Fibroblast of skin of right quadriceps (primary cell): ENCODE measurements around the gene STX1A.

Experiments used
- DNase-seq: peaks from one replicate; pipeline ENCODE4 v3.0.0-alpha.2; 2013

The STX1A gene

DNA sequence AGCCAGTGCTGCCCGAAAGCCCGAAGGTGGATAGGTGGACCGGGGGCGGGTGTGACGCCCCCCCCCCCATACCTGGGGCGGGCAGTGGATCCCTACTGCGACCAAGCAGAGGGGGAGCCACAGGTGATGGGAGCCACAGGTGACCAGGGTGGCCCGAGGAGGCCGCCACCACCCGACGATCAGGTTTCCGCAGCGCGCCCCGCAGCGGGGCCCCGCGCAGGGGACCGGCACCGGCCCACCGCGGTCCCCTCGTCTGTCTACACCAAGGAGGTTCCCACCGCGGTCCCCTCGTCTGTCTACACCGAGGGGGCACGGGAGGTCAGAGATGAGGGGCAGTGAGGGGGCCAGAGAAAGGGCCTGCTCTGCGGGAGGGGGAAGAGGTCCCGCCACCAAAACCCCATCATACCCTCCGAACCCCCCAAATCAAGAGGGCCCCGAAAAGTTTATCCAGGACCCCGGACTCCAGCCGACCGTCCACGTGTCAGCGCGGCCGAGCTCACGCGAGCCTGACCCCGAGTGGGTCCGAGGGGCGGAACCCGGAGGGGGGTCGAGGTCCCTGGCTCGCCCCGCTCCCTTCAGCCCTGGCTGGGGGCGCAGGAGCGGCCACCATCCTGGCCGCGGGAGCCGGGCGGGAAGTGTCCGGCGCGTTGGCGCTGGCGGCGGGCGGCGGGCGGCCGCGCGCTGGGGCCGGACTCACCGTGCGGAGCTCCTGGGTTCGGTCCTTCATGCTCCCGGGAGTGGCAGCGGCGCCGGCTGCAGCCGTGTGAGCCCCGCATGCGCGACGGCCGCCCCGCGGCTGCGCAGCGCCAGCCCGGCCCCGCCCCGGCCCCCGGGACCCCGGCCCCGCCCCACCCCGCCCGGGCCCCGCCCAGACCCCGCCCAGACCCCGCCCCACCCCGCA lies at the start of gene STX1A:
STX1A (minus strand) TSS at position 765 of the 901 bp plus-strand sequence; CDS start at position 727, 38 bp downstream.
- peak; percentile 66 for DNase-seq

DNA sequence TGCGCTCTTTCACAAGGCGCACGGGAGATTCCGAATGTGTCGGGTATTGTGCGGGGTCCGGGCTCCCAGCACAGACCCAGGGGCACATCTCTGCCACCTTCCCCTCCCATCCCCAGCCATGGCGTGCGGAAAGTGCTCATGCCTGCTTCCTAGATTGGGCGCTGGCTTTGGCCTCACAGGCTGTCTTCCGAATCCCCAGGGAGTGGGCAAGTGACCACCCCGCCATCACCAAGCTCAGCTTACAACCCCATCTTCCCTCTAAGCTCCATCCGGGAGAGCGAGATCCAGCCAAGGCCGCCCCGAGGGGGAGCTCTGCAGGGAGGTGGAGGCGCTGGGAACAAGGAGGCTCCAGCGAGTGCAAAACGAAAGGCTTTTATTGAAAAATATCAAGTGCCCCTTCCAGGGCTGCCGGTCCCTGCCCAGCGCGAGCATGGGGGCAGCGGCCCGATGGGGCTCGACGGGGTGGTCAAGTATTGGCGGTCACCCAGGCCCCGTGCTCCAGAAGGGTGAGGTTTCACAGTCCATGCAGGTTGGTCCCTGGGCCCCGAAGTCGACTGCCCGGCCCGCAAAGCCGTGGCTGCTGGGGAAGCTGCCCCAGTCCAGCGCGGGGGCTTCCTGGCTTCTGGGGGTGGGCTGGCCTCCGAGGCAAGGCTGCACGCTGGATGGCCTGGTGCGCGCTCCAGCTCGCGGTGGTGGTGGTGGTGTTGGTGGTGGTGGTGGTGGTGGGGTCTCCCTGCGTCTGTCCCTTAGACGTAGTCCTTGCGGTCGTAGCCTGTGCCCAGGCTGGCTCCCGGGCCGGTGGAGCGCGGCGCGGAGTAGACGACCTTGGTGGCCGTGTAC lies 49.4 kb upstream of the STX1A start:
- no peak for DNase-seq

DNA sequence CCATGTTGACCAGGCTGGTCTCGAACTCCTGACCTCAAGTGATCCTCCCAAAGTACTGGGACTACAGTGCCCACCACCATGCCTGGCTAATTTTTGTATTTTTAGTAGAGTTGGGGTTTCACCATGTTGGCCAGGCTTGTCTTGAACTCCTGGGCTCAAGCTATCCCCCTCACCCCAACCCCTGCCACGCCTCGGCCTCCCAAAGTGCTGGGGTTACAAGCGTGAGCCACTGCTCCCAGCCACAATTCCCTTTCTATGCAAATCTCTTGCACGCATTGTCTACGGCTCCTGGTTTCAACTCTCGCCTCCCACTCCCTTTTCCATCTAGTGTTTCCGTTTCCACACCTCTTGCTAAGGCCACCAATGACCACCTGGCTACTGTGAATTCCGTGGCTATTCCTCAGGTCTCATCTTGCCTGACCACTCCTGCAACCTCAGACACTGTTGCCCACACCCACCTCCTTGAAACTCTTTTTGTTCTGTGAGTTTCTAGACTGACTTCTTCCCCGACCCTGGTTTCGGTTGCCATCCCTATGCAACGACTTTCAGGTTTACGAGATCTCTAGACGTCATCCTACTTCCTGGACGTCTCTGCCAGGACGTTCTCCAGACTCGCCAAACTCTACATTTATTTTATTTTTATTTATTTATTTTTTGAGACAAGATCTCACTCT lies 47.2 kb upstream of the STX1A start:
- no peak for DNase-seq

DNA sequence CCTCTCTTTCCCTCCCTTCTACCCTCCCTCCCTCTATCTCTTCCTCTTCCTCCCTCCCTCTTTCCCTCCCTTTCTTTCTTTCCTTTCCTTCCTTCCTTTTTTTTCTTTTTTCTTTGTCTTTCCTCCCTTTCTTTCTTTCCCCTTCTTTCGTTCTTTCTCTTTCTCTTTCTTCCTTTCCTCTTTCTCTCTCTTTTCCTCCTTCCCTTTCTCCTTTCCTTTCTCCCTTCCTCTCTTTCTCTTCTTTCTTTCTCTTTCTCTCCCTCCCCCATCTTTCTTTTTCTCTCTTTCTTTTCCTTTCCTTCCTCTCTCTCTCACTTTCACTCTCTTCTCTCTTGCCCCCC lies 43.2 kb upstream of the STX1A start:
- DNase-seq: no peak

DNA sequence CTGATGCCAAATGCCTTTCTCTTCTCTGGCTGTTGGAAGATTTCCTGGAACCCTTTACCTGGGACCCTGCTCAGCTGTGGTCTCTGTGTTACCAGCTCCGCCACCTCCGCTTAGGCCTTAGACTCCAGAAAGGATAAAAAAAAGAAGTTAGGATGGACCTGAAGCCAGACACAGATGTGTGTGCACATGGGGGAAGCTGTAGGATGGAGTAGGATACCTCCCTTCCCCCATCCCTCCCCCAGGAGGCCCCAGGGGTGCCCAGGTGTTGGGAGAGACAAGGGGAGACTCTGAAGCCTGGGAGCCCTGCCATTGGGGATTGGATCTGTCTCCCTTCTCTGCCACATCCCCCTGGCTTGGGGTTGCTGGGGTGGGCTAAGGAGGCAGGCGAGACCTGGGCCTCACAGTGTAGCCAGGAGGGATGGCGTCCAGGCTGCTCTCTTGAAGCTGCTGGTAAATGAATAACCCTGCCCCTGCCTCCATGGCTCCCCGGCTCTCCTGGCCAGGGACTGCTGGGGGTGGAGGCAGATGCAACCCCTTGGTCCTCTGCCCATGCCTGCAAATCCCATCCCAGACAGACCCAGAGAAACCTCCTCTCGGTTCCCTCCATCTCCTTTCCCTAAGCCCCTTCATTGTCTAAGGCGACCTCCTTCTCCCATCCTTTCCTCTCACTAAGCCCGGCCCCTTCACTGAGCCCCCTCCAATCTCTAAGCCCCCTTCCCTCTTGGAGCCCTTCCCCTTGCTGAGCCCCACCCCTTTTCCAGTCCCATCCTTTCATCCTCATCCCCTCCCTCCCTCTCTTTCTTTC lies 42.6 kb upstream of the STX1A start:
- DNase-seq: no peak

DNA sequence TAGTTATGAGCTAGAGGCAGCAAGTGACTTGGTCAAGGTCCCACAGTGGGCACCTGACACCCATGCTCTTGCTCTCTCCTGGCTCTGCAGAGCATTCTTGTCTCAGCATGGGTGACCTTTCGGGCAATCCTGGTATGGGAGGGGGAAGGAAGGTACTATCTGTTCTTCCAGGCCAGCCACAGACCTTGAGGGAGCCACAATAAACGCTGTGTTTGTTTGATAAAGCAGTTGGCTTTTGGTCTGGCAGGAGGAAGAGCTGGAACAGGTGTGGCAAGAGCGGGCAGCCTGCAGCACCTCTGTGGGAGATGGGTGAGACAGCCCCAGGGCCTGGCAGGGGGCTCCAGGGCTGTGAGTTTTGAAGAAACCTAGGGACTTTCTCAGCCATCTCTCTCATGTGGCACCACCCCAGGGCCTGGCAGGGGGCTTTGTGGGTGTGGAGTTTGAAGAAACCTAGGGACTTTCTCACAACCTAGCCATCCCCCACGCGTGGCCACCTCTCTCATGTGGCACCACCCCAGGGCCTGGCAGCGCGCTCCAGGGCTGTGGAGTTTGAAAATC lies 39.2 kb upstream of the STX1A start:
- DNase-seq: no peak

DNA sequence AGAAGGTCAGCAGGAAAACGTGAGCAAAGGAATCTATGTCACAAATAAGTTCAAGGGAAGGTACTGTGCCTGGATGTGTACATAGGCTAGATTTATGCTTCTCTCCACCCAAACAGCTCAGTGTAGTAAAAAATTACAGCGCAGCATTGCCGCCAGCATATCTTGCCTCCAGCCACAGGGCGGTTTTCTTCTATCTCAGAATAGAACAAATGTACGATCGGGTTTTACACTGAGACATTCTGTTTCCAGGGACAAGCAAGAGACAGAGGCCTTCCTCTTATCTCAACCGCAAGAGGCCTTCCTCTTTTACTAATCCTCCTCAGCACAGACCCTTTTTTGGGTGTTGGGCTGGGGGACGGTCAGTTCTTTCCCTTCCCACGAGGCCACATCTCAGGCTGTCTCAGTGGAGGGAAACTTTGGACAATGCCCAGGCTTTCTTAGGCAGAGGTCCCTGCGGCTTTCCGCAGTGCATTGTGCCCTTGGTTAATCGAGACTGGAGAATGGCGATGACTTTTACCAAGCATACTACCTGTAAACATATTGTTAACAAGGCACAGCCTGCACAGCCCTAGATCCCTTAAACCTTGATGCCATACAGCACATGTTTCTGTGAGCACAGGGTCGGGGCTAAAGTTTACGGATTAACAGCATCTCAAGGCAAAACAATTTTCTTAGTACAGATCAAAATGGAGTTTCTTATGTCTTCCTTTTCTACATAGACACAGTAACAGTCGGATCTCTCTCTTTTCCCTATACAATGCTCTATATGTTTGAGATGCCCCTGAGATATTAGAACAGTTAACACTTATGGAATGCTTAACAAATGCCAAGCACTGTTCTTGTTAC lies 30.7 kb upstream of the STX1A start:
- no peak for DNase-seq

DNA sequence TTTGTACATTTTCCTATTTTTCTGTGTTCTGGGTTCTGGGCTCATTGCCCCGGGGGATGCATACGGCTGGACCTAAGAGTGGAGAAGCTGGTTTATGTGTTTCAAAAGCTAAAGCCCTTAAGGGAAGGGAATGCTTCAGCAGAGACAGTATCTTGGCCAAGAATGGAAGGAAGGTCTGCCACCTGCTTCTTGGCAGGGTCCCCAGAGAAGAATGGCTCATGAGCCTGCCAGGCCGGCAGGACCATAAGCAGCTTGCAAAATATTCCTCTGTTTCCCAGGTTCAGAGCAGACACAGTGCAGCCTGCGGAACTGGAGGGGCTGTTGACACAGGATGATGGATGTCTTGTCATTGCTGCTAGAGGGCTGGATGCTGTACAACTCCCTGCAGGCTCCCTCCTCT lies 26.9 kb upstream of the STX1A start:
- no peak for DNase-seq

DNA sequence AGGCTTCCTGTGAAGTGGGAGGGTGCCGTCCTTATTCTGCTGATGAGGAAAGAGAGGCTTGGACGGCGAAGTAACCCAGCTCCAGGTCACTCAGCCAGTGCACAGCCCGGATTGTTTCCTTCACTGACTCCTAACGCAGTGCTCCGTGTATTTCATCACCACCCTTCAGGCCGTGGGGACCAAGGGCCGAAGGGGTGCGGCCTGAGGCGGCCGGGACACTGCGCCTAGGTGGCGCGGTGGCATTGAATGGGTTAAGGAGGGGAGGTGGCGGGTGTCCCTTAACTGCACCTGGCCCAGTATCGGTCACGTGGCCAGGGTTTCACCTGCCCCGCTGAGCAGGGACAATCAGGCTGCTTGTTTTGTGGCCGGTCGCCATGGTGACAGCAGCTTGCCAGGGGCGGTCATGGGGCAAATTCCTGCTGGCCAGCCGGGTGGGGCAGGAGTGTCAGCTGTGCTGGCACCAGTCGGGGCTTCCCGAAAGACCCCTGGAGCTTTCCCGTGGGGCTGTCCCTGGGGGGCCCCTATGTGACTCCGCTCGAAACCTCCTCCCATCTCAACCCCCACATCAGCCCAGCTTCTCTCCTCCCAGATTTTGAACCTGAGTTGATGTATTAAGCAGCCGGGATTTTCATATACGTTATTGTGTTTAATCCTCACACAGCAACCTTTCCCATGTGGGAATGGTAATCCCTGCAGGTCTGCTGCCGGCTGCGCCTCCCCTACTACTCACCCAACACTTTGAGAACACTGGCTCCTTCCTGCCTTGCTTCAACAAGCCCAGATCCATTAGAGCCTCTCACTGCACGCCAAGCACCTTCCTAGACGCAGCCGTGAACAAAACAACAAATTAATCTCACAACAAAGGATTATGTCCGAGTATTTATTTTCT lies 23.5 kb upstream of the STX1A start:
- no peak for DNase-seq

DNA sequence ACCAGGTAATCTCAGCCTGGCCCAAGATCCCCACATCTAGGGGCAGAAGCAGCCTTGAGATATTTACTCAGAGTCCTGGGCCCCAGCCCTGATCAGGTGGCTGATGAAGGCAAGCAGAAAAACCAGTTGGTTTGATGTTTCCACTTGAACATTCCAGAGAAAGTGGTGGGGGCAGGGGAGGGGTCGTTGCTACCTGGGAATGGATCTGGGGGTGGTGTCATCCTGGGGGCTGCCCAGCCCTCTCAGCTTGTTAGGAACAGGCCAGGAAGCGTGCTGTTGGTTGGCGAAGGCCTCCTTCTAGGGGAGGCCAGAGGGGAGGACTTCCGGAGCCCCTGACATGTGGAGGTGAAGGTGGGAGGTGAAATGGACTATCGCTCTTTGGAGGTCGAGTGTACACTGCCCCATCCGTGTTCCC lies 22.9 kb upstream of the STX1A start:
- DNase-seq: no peak

DNA sequence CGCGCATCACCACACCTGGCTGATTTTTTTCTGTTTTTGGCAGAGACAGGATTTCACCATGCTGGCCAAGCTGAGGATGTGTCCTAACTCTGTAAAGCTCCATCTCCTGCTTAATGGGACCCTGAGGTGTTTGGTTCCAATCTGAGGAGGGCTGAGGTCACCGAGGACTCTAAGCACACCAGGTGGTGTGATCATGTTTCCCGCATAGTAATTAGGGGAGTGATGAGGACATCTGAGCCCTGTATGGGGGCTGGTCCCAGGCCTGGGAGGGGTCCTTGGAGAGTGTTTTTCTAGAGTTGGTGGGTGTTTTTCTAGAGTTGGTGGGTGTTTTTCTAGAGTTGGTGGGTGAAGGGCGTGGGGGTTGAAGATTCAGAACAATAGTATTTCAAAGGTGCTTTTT lies 22.1 kb upstream of the STX1A start:
- no peak for DNase-seq

DNA sequence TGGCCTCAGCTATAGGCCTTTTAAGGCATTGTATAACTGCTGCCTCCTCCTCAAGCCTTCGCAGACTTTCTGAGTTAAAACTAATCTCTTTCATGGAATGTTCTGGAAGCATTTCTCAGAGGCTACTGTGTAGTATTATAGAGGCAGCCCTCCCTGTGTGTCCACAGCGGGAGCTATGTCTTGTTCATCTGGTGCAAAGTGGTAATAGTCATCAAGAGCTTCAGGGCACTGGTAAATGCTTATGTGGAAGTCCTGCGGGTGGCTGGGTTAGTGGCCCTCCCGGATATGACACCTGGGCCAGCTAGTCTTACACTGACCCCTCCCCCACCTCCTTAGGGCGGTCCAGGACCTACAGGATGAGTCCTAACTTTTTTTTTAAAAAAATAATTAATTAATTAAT lies 21.3 kb upstream of the STX1A start:
- DNase-seq: no peak

DNA sequence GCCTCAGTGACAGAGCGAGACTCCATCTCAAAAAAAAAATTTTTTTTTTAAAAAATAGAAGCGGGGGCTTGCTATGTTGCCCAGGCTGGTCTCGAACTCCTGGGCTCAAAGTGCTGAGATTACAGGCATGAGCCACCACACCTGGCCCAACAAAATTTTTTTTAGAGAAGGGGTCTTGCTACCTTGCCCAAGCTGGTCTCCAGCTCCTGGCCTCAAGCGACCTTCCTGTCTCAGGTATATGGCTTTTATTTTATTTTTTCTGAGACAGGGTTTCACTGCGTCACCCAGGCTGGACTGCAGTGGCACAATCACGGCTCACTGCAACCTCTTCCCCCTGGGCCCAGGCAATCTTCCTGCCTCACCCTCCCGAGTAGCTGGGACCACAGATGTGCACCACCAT lies 20.7 kb upstream of the STX1A start:
- no peak for DNase-seq

DNA sequence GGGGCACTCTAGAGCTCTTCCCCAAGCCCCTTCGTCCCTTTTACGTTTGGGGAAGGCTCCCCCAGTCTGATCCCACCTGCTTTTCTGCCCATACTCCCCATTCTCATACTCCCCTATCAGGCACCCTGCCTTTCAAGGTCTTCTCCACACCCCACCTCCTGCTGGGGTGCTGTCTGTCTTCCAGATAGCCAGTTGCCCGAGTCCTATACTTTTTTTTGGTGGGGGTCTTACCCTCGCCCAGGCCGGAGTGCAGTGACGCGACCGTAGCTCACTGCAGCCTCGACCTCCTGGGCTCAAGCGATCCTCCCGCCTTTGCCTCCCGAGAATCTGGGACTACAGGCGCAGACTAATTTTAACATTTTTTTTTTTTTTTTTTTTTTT lies 19.9 kb upstream of the STX1A start:
- no peak for DNase-seq

DNA sequence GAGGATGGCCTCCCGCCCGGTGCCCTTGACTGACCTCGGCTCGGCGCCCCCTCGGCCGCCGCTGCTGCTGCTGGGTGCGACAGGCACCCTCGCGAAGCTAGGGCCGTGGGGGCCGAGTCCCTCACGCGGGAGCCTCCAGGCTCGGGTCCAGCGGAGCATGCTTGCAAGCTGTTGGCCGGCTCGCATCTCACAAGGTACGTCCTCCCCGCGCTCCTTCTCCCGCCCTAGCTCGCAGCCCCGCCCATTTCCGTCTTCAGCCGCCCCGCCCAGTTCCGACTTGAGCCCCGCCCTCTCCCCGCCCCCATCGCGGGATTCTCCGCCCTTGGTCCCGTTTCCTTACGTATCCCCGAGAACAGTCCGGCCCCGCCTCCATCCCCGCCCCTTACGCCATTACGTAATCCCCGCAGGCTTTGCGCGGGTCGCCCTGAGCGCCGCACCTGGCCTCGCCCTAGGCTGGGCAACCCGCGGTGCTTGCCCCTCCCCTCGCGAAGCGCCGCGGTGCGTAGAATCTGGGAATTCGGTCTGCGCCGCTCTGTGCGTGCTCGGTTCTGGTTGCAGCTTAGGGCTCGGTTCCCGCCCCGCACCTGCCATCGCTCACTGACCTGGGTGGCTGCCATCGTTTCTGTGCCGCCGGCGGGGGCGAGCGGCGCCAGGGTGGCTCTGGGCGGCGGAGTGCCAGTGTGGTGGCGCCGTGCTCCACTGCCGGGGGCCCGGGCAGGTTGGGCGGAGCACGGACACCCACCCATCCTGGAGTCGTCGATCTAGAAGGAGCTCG lies 19.3 kb upstream of the STX1A start, which contains the start of gene ABHD11:
ABHD11 (minus strand) TSS at position 191 of the 775 bp plus-strand sequence; CDS start at position 159, 32 bp downstream.
- peak; percentile 94 for DNase-seq

DNA sequence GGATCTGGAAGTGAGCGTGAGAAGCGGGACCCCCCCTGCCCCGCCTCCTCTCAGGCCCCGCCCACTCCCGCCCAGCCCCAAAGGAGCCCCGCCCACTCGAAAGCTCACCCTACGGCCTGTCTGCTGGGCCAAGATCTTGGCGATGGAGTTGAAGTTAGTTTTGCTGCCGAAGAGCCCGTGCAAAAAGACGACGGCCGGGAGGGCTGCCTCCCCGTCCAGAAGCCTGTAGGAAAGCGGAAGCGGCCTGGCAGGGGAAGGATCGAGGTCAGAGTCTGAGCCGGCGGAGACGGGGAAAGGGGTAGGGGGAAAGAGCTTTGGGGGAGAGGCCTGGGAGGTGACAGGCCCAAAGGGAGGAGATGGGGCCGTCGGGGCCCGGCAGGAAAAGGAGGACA lies 18.7 kb upstream of the STX1A start:
- DNase-seq: peak; percentile 45

DNA sequence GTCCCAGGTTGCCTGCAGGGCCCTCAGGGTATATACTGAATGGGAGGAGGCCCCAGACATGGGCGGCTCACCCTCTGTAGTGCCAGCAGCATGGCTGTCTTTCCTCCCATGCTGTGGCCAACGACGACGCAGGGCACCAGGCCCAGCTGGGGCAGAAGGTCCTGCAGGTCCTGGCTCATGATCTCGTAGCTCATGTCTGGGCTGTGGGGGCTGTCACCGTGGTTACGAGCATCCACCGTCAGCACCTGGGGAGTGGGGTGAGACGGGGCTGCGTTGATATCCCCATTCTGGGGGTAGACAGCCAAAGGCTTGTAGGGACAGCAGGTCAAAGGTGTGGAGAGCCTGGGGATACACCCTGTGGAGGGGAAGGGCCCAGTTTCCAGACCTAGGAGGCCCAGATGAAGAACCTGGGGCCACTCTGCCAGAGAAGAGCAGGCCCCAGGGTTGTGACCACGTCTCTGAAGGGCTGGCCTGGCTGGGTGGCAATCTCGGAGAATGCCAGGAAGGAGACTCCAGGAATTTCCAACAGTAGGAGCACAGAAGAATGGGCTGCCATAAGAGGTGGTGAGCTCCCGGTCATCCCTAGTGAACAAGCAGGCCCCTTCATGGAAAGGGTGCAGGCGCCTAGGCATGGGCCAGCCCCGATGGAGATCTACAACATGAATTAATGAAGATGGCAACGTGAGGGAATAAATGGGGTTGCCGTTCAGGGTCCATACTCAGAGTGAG lies 18.2 kb upstream of the STX1A start:
- DNase-seq: no peak

DNA sequence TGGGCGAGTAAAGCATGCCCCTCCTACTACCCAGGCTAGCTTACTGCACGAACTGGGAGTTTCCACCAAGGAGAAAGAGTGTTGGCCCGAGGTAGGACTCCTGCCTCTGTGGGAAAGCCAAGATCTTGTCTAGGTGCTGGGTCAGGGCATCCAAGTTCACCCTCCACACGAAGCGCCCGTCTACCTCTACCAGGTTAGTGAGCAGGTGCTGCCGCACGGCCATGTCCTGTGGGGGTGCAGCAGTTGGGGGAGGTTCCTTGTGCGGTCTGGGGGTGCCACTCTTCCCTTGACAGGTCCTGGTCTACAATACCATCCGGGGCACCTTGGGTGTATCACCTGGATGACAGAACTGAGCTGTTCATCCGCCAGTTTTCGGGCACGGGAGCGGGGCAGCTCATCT lies 17.4 kb upstream of the STX1A start:
- DNase-seq: no peak

DNA sequence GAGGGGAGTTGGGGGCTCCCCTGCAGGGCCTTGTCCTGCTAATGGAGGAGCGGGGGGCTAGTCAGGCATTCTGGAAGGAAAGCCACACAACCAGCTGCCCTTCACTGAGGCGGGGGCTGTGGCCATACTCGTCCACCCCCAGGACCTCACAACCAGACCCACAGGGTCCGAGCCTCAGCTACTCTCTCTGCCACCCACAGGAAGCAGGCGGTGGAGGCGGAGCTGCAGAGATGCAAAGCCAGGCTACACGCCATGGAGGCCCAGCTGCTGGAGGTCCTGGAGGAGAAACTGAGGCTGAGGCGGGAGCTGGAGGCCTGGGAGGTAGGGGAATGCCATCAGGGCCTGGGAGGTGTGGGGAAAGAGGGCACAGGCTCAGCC lies 16.0 kb upstream of the STX1A start:
- no peak for DNase-seq
